Measurements from ENCODE around the gene PAPSS1.

- TF ChIP-seq POLR2AphosphoS5 (IDR thresholded peaks at IDR 0.05) (no peak), POLR2A (IDR thresholded peaks at IDR 0.05) (no peak)
- TF ChIP-seq, protein P1, sequence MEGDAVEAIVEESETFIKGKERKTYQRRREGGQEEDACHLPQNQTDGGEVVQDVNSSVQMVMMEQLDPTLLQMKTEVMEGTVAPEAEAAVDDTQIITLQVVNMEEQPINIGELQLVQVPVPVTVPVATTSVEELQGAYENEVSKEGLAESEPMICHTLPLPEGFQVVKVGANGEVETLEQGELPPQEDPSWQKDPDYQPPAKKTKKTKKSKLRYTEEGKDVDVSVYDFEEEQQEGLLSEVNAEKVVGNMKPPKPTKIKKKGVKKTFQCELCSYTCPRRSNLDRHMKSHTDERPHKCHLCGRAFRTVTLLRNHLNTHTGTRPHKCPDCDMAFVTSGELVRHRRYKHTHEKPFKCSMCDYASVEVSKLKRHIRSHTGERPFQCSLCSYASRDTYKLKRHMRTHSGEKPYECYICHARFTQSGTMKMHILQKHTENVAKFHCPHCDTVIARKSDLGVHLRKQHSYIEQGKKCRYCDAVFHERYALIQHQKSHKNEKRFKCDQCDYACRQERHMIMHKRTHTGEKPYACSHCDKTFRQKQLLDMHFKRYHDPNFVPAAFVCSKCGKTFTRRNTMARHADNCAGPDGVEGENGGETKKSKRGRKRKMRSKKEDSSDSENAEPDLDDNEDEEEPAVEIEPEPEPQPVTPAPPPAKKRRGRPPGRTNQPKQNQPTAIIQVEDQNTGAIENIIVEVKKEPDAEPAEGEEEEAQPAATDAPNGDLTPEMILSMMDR (IDR thresholded peaks at IDR 0.05): no peak
Observed at GRCh38 chr4:107692202-107692601, 27.8 kb downstream of the PAPSS1 start.
